Gastrocnemius medialis (tissue), 4 donors: ENCODE data around the gene LRRFIP1.

Source experiments
- POLR2A ChIP-seq, 2 donors: fragments of 450-650 bp; IDR thresholded peaks; one replicate each; pipeline ENCODE4 v1.6.1; 2017; ENCODE audit warnings: antibody characterized with exemption in 2 of 2, mild to moderate bottlenecking in 2 of 2, moderate library complexity in 2 of 2
- TF ChIP-seq, protein P1 (sequence below), 5 experiments: fragments of 450-650 bp in 3 of 5; fragments of 200-600 bp in 2 of 5; sonication (generic) in 2 of 5; IDR thresholded peaks in 4 of 5; conservative IDR thresholded peaks in 1 of 5; 1 replicate in 4 of 5; 2 replicates in 1 of 5; pipeline ENCODE4 v1.5.1; 2016 to 2019; ENCODE audit warnings: antibody characterized with exemption in 5 of 5, mild to moderate bottlenecking in 3 of 5, moderate library complexity in 3 of 5

DNA sequence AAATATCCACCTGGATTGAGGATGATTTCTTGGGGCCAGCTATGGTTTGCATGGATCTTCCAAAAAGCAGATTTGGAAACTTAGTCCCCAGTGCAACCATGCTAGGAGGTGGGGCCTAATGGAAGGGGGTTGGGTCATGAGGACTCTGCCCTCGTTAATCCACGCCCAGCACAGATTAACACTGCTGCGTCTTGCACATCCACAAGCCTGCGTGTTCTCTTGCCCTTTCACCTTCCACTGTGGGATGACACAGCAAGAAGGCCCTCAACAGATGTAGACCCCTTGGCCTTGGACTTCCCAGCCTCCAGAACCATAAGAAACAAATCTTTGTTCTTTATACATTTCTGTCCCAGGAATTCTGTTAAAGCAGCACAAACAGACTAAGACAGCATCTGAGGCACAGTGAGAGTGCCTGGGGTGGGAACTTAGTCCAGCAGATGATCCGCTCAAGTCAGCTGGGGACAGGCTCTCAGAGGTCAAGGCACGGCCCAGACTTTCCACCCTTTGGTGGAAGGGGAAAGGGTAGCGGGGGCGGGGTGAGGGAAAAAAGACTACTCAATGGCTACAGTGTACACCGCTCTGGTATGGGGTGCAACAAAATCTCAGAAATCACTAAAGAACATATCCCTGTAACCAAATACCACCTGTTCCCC lies 39.2 kb upstream of the LRRFIP1 start:
- TF ChIP-seq, protein P1, sequence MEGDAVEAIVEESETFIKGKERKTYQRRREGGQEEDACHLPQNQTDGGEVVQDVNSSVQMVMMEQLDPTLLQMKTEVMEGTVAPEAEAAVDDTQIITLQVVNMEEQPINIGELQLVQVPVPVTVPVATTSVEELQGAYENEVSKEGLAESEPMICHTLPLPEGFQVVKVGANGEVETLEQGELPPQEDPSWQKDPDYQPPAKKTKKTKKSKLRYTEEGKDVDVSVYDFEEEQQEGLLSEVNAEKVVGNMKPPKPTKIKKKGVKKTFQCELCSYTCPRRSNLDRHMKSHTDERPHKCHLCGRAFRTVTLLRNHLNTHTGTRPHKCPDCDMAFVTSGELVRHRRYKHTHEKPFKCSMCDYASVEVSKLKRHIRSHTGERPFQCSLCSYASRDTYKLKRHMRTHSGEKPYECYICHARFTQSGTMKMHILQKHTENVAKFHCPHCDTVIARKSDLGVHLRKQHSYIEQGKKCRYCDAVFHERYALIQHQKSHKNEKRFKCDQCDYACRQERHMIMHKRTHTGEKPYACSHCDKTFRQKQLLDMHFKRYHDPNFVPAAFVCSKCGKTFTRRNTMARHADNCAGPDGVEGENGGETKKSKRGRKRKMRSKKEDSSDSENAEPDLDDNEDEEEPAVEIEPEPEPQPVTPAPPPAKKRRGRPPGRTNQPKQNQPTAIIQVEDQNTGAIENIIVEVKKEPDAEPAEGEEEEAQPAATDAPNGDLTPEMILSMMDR (IDR thresholded peaks at IDR 0.05 in 4 of 5, conservative IDR thresholded peaks at IDR 0.05 in 1 of 5): no peak
- no peak for TF ChIP-seq POLR2A (IDR thresholded peaks at IDR 0.05)
